HL-60 (cell line): Measurements from ENCODE around the gene UBE2U.

ENCODE experiments used
- DNase-seq, 2 experiments: peaks; one replicate each; pipeline ENCODE4 v3.0.0-alpha.2; 2010 to 2020; ENCODE audit warnings: low read depth in 1 of 2, low spot score in 1 of 2
- H3K27ac ChIP-seq: fragments of 250-450 bp; sonication (Bioruptor Pico); replicated peaks from 2 replicates; pipeline ENCODE4 v1.5.1; 2020; ENCODE audit warnings: mild to moderate bottlenecking, moderate library complexity
- H3K27me3 ChIP-seq: fragments of 250-450 bp; sonication (Bioruptor Pico); 2 replicates; pipeline ENCODE4 v1.5.1; 2021; ENCODE audit warnings: mild to moderate bottlenecking, moderate library complexity; ENCODE audit not compliant: insufficient read depth, poor library complexity, severe bottlenecking
- H3K4me3 ChIP-seq: replicated peaks from 2 replicates; pipeline ENCODE4 v1.5.1; 2011; ENCODE audit warnings: mild to moderate bottlenecking, control low read depth, low read length; ENCODE audit not compliant: insufficient read depth
- GABPA ChIP-seq: IDR thresholded peaks from 2 replicates; pipeline ENCODE4 v1.6.1; 2012; ENCODE audit warnings: low read depth
- POLR2AphosphoS5 ChIP-seq: IDR thresholded peaks from 2 replicates; pipeline ENCODE4 v1.6.1; 2012; ENCODE audit warnings: low read depth
- REST ChIP-seq: IDR thresholded peaks from 2 replicates; pipeline ENCODE4 v1.6.1; 2012; ENCODE audit warnings: low read depth; ENCODE audit not compliant: insufficient replicate concordance
- SPI1 ChIP-seq: IDR thresholded peaks from 2 replicates; pipeline ENCODE4 v1.6.1; 2012; ENCODE audit warnings: low read depth, mild to moderate bottlenecking, borderline replicate concordance
- TF ChIP-seq, protein P1 (sequence below): IDR thresholded peaks from one replicate; pipeline ENCODE4 v1.5.1; 2011; ENCODE audit warnings: low read length, control low read depth, inconsistent platforms; ENCODE audit not compliant: insufficient read depth

Gene UBE2U

GRCh38 chr1:64162151-64162550, 41.3 kb upstream of the UBE2U start:
- no peak for DNase-seq
- H3K27me3 ChIP-seq = peaks cover 2% of the 10 kb centered on the region
- TF ChIP-seq GABPA (no peak), SPI1 (no peak), POLR2AphosphoS5 (no peak), REST (no peak)
- TF ChIP-seq, protein P1, sequence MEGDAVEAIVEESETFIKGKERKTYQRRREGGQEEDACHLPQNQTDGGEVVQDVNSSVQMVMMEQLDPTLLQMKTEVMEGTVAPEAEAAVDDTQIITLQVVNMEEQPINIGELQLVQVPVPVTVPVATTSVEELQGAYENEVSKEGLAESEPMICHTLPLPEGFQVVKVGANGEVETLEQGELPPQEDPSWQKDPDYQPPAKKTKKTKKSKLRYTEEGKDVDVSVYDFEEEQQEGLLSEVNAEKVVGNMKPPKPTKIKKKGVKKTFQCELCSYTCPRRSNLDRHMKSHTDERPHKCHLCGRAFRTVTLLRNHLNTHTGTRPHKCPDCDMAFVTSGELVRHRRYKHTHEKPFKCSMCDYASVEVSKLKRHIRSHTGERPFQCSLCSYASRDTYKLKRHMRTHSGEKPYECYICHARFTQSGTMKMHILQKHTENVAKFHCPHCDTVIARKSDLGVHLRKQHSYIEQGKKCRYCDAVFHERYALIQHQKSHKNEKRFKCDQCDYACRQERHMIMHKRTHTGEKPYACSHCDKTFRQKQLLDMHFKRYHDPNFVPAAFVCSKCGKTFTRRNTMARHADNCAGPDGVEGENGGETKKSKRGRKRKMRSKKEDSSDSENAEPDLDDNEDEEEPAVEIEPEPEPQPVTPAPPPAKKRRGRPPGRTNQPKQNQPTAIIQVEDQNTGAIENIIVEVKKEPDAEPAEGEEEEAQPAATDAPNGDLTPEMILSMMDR = no peak
- H3K27ac ChIP-seq = no peak overlapping the region
- no peak overlapping the region for H3K4me3 ChIP-seq

DNA sequence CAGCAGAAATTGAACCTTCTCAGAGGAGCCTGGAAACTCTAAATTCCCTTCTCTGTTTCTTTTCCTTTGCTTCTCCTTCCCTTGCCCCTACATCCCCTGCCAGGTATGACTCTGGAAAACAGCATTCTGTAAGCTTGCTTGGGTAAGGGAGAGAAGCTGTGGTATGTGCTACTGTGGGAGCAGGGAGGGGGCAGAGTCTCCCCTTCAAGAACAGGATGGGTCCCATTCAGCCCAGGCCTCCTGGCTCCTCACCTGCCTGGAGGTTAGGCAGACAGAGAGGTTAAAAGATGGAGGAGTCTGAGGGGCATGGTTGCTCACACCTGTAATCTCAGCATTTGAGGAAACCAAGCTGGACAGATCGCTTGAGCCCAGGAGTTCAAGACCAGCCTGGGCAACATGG, 40.6 kb upstream of the UBE2U start:
- Histone ChIP-seq H3K27ac (no peak overlapping the region), H3K27me3 (peaks cover 2% of the 10 kb centered on the region), H3K4me3 (no peak overlapping the region)
- TF ChIP-seq REST (no peak), GABPA (no peak), SPI1 (no peak)
- TF ChIP-seq, protein P1 = no peak
- no peak for DNase-seq

GRCh38 chr1:64163431-64163830, 40.0 kb upstream of the UBE2U start:
- H3K4me3 ChIP-seq = no peak overlapping the region
- TF ChIP-seq REST = no peak
- TF ChIP-seq POLR2AphosphoS5 = no peak
- TF ChIP-seq, protein P1 = no peak
- TF ChIP-seq GABPA = no peak
- no peak for TF ChIP-seq SPI1
- H3K27me3 ChIP-seq = peaks cover under 1% of the 10 kb centered on the region
- H3K27ac ChIP-seq = no peak overlapping the region
- no peak for DNase-seq
